Limb (tissue), 2 donors: ENCODE data around the gene PDGFA.

Source experiments
- DNase-seq, 2 donors: peaks; one replicate each; pipeline ENCODE4 v3.0.0-alpha.2; 2016; ENCODE audit errors: extremely low spot score in 2 of 2

The PDGFA gene

DNA sequence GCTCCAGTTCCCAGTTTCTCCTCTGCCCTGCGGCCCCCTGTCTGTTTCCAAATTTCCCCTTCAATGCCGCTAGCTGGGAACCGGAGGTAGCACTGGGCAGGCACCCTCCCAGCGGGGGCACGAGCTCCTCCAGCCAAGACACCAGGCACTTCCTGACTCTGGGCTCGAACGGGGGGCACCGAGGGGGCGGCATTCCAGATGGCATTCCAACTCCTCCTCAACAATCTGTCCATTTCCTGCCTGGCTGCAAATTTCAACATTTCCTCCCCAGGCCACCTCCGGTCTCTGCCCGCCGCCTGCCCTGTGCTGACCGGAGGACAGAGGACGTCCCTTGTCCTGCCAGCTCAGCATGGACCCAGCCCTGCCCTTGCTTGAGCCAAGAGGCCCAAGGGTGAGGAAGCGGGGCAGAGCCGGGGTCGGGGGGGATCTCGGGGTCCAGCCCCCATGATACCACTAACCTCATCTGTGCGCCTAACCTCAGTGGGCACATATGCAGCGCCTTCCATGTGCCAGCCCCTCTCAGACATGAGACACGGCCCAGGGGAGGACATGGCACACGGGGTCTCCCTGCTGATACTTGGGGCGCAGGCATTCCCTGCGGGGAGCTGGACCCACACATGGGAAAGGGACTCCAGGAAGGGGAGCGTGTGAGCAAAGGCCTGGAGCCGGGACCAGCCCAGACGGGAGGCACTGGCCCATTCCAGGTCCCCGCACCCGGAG, 58.0 kb downstream of the PDGFA start:
- DNase-seq, result peak in 1 of 2 donors; percentile 31

DNA sequence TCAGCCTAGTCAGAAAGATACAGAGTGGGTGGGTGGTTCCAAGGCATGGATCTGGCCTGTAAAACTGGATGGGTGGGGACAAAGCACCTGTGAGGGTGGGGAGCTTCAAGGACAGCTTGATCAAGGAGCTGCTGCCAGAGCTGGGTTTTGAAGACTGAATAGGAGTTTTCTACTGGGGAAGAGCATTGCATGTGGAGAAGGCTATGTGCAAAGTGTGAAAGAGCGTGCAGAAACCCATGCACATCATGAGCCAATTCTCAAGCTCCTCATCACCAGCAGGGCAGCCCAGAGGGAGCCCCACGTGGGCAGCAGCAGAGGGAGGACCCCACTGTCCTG, 58.6 kb downstream of the PDGFA start:
- peak in 1 of 2 donors; percentile 24 for DNase-seq

DNA sequence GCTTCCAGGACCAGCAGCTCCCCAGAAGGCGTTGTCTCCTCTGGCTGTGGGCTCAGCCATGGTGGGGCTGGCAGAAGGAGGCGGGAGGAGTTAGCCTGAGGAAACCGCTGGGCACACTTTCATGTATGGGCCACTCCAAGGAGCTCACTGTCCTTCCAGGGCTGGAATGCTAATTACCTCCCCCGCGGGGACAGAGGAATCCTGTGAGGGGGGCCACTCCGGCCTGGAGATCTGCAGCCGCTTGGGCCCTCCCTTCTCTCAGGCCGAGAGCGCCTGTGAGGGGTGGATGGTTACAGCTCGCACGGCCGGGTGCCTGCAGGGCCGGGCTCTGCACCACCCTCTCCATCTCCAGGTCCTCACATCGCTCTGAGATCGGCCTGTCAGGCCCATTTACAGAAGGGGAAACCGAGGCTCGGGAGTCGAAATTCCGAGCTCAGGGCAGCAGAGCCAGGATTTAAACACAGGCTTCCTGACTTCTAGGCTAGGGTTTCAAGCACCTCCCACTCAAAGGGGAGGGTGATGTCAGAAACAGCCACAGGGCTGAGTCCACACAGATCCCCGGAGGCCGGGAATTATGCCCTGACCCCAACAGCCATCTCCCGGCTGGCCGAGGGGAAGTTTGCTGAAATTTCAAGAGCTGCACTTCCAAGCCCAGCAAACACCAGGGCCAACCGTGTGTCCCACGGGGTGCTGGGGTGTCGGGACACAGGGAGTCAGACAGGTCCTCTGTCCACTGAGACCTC, 59.1 kb downstream of the PDGFA start:
- DNase-seq, result peak in 1 of 2 donors; percentile 35

DNA sequence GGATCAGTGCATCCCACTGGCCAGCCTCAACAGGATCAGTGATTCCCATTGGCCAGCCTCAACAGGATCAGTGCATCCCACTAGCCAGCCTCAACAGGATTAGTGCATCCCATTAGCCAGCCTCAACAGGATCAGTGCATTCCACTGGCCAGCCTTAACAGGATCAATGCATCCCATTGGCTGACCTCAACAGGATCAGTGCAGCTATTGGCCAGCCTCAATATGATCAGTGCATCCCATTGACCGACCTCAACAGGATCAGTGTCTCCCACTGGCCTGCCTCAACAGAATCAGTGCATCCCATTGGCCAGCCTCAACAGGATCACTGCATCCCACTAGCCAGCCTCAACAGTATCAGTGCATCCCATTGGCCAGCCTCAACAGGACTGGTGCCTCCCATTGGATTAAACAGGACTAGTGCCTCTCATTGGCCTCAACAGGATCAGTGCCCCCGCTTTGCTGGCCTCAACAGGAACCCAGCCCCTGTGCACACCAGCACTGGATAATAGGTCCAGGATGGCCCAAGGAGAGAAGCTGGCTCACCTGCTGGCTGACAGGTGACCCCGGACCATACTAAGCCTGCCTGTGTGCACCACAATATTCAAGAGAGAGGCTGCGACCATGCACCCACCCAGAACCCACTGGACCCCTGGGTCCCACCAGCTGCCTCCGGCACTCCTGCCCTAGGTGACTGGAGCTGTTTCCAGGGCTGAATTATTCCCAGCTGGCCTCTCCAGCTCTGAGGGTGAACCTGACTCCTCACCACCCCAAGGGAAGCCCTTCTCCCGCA, 59.9 kb downstream of the PDGFA start:
- no peak for DNase-seq

DNA sequence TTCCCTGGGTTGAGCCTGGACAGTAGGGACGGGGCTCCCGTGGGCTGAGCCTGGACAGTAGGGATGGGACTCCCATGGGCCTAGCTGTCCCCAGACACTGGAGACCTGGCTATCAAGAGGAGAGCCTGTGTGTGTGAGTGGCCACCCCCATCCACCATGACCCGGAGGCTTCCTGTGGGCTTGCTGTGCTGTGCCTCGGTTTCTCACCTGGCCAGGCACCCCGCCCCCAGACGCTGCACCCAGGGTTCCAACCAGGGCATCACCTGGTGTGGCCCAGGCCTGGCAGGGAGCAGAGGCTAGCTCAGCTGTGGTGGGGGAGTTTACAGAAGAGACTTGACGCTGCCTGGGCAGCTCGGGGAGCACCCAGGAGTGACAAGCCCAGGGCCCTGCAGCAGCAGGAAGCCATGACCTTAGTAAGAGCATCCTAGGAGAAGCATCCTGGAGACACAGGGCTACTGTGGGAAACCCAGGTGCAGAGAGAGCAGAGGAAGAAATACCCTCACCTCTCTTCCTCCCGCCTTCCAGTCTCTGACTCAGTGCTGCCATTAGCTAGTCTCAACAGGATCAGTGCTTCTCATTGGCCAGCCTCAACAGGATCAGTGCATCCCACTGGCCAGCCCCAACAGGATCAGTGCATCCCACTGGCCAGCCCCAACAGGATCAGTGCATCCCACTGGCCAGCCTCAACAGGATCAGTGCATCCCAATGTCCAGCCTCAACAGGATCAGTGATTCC, 61.0 kb downstream of the PDGFA start:
- no peak for DNase-seq

DNA sequence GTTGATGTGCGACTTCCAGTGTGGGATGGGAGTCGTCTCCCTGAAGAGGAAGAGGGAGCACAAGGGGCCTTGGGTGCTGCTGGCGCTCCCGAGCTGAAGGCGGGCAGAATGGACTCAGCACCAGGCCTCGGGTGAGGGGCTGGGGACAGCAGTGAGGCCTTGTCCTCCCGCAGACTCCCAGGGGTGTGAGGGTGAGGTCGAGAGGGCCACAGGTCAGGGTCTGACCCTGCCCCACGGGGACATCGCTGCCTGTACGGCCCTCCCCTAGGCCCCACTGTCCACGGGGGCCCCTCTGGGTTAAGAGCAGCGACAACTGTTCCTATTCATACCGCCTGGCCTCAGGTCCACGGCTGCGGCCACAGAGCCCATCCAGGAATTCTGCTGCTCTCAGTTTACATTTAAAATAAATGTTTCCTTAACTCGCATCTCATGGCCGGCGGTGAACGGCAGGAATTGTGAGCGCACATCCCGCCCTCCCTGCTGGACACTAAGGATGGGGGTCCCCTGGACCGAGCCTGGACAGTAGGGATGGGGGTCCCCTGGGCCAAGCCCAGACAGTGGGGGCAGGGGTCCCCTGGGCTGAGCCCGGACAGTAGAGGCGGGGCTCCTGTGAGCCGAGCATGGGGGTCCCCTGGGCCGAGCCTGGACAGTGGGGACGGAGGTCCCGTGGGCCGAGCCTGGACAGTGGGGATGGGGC, 61.7 kb downstream of the PDGFA start:
- peak in 1 of 2 donors; percentile 36 for DNase-seq

DNA sequence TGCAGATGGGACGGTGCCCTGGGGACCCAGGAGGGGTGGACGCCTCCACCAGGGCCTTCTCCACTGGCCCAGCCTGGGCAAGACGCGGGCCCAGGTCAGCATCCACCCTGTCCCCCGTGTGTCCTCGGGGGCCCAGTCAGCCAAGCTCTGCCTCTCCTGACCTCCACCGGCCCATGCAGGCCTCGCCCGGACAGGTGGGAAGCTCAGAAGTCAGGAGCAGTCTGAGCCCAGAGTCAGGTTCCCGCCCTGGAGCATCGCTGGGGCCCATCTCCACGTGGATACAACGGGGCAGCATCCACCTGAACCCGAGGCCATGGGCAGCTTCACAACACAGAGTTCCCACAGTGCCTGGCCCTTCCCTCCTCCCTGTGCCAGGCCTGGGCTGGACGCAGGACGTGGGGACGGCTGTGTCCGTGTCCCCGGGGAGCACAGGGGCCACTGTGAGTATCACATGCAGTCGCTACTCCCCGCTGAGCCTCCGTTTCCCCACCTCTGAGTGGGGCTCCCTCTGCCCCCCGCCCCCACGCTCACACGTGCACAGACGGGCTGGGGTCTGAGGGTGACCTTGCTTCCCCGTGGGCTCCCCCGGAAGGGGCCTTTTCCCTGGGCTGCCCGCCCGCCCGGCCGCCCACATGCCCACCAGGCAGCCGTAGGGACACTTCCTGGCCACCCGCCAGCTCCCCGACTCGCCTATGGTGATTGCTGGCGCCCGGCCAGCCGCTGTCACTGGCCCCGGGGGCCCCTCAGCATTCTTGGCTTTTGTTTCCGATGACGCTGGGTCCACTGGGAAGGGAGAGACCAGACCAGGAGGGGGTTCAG, 64.3 kb downstream of the PDGFA start:
- peak in 1 of 2 donors; percentile 86 for DNase-seq

DNA sequence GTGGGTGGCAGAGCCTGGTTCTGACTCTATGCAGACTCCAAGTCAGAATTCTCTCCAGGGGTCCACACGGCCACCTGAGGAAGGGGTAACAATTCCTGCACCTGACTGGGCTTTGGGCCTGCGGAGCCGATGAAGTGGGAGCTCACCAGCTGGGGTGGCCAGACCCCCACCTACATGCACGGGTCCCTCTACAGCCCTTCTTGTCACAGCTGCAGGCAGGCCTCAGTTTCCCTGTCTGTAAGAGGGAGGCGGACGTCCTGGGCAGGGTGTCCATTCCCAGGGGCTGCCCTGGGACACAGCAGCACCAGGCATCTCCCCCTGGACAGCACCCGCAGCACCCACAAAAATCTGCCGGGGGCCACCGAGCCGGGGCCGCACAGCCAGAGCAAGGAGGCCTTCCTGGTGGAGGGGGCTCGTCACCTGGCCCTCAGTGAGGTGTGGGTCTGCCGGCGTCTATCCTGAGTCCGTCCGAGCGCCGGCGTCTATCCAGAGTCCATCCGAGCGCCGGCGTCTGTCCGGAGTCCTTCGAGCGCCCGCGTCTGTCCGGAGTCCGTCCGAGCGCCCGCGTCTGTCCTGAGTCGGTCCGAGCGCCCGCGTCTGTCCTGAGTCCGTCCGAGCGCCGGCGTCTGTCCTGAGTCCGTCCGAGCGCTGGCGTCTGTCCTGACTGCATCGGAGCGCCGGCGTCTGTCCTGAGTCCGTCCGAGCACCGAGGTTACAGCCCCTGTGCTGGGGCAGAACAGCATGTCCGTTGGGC, 65.1 kb downstream of the PDGFA start:
- no peak for DNase-seq

DNA sequence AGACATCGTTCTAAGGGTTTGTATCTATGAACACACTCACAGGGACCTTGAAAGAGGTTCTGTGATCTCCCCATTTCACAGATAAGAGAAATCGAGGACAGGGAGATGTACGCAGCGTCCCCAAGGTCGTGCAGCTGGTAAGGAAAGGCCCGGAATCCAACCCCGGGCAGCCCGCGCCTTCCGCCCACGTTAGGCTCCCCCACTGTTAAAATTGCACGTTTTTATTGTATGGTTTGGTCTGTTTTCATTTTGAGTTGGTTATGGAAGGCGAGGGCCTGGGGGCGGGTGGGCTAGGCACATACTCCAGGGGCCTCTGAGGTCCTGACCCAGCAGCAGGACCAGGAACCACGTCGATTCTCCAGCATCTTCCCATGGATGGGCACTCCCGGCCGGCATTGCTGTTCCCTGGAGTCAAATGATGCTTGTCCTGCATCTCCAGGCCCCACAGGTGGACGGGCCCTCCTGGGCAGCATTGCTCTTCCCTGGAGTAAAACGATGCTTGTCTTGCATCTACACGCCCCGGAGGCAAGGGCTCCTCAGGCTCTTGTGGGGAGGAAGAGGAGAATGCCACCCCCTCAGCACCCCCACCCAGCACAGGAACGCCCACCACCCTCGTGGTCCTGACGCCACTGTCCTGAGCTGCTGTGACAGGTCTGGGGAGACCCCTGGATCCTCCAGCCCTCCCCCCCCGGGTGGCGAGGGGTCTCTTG, 65.9 kb downstream of the PDGFA start:
- no peak for DNase-seq

DNA sequence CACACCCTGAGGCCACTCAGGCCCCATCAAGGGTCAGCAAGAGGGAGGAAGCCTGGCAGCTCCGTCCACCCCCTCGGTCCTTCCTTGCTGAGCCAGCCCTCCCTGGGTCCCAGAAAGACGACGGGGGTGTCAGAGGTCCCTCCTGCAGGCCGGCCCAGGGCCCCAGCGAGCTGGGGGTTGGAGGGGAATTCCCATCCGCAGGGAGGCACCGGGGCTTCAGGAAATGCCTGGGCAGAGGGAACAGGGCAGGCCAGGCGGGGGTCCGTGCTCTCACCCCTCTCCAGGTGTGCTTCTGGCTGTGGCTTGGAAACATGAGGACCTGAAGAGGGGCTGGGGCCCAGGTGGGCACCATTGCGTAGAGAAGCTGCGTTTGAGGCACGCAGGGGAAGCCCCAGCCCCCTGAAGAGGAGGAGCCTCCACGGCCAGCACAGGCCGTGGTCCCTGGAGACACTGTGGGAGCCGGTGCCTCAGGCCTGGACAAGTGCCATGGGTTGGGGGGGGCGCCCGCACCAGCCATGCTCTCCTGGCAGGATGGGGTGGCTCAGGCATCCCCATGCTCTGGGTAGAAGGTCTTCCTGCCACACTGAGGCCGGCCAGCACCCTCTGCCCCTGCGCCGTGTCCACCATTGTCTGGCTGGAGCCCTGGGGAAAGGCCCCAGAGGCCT, 66.7 kb downstream of the PDGFA start:
- no peak for DNase-seq

DNA sequence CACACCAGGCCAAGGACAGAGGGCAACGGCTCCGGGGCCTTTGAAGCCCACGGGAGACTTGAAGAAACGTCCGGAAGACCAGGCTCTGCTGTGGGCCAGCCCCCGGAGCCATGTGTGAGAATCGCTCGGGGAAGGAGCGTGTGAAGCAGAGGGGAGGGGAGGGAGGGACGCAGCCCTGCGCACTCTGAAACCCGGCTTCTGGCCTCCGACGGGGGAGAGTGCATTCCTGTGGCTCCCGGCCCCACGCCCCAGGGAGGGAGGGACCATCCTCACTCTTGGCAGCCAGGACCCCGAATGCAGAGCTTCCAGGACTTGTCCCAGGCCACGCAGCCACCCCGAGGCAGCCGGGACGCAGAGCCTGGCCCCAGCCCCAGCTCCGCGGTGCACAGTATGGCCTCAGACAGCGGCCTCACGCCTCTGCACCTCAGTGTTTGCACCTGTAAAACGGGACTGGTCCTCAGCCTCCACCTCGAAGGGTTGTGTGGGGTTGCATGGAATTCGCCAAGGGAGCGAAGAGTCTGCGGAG, 67.4 kb downstream of the PDGFA start:
- peak in 1 of 2 donors; percentile 69 for DNase-seq

DNA sequence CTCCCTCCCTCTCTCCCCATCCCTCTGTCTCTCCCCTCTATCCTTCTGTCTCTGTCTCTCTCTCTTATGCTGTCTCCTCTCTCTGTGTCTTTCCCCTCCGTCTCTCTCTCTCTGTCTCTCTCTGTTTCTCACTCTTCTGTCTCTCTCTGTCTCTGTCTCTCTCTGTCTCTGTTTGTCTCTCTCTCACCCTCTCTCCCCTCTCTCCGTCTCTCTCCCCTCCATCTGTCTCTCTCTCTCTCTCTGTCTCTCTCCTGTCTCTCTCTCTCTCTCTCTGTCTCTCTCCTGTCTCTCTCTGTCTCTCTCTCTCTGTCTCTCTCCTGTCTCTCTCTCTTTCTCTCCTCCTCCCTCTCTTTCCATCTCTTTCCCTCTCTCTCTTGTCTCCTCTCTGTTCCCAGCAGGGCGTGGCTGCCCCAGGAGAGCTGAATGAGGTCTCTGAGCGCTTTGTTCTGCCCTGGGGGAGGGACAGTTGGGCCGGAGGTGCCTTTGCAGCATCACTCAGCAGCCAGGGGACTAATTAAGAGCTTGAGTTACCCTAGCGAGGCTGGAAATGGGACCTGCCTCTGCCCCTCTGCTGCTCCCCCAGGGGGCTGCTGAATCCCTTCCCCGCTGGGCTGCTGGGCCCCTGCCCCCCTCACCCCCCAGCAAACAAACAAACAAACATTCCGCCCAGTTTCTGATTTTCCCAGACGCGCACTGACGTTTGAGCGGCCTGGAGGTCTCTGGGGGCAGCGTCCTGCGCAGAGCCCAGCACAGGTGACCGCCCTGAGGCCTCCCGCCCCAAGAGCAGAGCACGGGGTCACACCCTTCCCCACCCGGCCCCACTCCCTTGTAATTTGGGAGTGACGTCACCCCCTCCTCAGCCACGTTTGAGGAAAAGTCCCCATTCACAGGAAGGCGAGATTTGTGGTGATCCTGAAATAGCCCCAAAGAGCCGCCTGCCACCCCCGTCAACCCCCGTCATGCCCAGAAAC, 68.1 kb downstream of the PDGFA start:
- no peak for DNase-seq

DNA sequence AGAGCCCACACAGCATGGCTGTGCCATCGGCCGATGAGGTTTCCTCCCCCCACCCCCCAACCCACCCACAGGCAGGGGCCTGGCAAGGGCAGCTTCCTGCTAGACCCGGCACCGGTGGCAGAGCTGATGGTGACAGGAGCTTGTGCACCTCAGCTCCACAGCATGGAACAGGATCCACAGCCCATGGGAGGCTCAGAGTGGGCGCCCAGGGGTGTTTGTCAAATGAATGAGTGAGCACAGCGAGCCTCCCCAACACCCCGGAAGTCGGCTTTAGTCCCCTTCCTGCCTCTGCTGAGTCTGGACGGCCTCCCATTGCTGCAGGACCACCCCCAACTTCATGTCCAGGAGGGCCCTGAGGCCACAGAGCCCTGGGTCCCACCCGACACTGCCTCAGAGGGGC, 68.9 kb downstream of the PDGFA start:
- DNase-seq, result no peak

DNA sequence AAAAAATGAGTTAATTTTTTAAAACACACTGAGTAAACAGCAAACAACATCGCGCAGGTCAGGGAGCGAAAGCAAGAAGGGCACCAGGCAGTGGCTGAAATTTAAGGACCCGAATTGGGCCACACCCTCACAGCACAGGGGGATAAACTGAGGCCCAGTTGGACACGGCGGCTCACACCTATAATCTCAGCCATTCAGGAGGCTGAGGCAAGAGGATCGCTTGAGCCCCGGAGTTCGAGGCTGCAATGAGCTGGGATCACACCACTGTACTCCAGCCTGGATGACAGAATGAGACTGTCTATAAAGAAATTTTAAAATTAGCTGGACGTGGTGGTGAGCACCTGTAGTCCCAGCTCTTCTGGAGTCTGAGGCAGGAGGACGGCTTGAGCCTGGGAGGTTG, 69.6 kb downstream of the PDGFA start:
- DNase-seq, result no peak

DNA sequence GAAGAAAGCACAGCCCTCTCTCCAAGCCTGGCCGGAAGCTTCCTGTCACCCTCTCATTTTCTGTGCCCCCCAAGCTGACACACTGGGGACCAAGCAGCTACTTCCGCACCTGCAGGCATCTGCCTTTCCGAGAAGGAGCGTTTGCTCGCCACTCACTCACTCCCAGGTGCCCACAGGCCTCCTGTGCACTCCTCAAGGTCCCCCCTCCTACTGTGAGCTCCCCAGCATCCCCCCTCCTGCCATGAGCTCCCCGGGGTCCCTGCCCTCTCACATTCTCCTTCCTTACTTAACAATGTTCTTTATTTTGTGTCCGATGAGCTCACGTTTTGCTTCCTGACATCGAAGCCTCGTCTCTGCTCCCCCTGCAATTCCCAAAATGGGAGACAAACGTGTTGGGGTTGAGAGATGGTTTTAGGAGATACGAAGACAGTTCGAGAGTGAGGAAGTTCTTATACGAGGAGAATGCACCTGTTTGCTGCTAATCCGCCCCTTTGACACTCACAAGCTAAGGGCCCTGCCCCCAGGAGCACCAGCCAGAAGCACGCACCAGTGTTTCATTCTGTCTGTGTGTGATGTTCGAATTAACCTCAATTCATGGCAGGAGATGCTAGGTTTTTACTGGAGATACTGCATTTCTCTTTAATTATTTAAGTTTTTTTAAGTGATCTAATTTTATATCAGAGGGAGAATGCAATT, 70.2 kb downstream of the PDGFA start:
- DNase-seq, result no peak

DNA sequence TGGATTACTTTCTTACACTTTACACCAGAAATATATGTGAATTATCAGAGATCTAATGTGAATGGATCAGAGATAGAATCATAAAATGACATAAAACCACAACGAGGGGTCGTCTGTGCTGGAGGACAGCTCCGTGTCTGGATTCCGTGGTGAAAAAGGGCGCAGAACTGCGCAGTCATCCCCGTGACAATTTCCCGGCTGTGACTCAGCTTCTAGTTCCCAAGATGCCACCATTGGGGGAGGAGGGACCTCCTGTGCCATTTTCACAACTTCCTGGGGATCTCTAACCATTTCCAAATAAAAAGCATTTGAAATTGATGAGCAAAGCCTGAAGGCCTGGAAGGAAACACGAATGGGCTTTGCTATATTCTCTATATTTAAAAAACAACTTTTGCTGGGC, 72.1 kb downstream of the PDGFA start:
- no peak for DNase-seq
